A673 (cell line): ENCODE data around the gene VPS13D. TPM values are rescaled to one million over a fixed set of nuclear protein-coding genes. Genes with fewer than 3 reads are reported as not detected.

Experiments
- BruUV-seq: library from RNA; stranded (reverse); fragments of 400-500 nt; replicated peaks from 2 replicates; lab custom pipeline; 2021; lab: Mats Ljungman, UMichigan
- CTCF ChIA-PET: fragments of 300-600 bp; sonication (Branson Sonifier 250); formaldehyde crosslinking; loops from one replicate; lab custom pipeline; 2022; ENCODE audit warnings: antibody characterized with exemption; lab: Charles Lee
- POLR2A ChIA-PET: fragments of 300-600 bp; sonication (Branson Sonifier 250); formaldehyde crosslinking; loops from one replicate; lab custom pipeline; 2022; ENCODE audit warnings: antibody characterized with exemption; ENCODE audit not compliant: low non-redundant PET; lab: Charles Lee
- DNase-seq: peaks from one replicate; pipeline ENCODE4 v3.0.0-alpha.2; 2015; ENCODE audit warnings: low spot score
- H3K27ac ChIP-seq: fragments of 200-600 bp; sonication (generic); 2 replicates; pipeline ENCODE4 v1.5.1; 2016; ENCODE audit warnings: mixed run types, low read depth, mild to moderate bottlenecking, mixed read lengths, antibody characterized with exemption, low read length; ENCODE audit not compliant: poor library complexity, severe bottlenecking
- H3K27me3 ChIP-seq: fragments of 200-600 bp; sonication (generic); replicated peaks from 2 replicates; pipeline ENCODE4 v1.6.1; 2017; ENCODE audit warnings: mixed run types, low read depth, mild to moderate bottlenecking, mixed read lengths, antibody characterized with exemption, low read length; ENCODE audit not compliant: insufficient read depth, poor library complexity
- H3K36me3 ChIP-seq: fragments of 200-600 bp; sonication (generic); 2 replicates; pipeline ENCODE4 v1.6.1; 2016; ENCODE audit warnings: mixed run types, mild to moderate bottlenecking, mixed read lengths, antibody characterized with exemption, low read length; ENCODE audit not compliant: insufficient read depth, poor library complexity, severe bottlenecking
- H3K4me1 ChIP-seq: fragments of 200-600 bp; sonication (generic); 2 replicates; pipeline ENCODE4 v1.6.1; 2017; ENCODE audit warnings: mixed run types, mild to moderate bottlenecking, mixed read lengths, antibody characterized with exemption, low read length; ENCODE audit not compliant: insufficient read depth, poor library complexity, severe bottlenecking
- H3K4me3 ChIP-seq: fragments of 200-600 bp; sonication (generic); 2 replicates; pipeline ENCODE4 v1.5.1; 2016; ENCODE audit warnings: low read depth, mixed run types, mild to moderate bottlenecking, mixed read lengths, low read length; ENCODE audit not compliant: poor library complexity, severe bottlenecking
- H3K9me3 ChIP-seq: fragments of 200-600 bp; sonication (generic); 2 replicates; pipeline ENCODE4 v1.6.1; 2016; ENCODE audit warnings: mixed run types, low read depth, mild to moderate bottlenecking, mixed read lengths, antibody characterized with exemption, low read length; ENCODE audit not compliant: poor library complexity, severe bottlenecking
- CTCF ChIP-seq: fragments of 300-800, 200-600 bp; sonication (generic); conservative IDR thresholded peaks from 2 replicates; pipeline ENCODE4 v1.5.1; 2017; ENCODE audit warnings: low read depth, mild to moderate bottlenecking, antibody characterized with exemption, low read length, moderate library complexity, mixed read lengths
- EZH2 ChIP-seq: fragments of 200-600 bp; sonication (generic); IDR thresholded peaks from 2 replicates; pipeline ENCODE4 v1.6.1; 2017; ENCODE audit warnings: borderline replicate concordance, low read depth, mild to moderate bottlenecking, mixed read lengths, antibody characterized with exemption, low read length; ENCODE audit not compliant: poor library complexity, severe bottlenecking
- intact Hi-C: fragments of 100-400 bp; cut with micrococcal nuclease; formaldehyde crosslinking; loops from one replicate; pipeline ENCODE4 v1.10.0; 2022; ENCODE audit not compliant: unreplicated experiment
- total RNA-seq: library from RNA; stranded (reverse); gene quantifications from 2 replicates; pipeline ENCODE4 v1.2.3, GENCODE V29; 2021

VPS13D gene
- total RNA-seq, 1 experiment from 2014 or later: 32.5 TPM

GRCh38 chr1:12542616-12543592, 313.1 kb downstream of the VPS13D start:
- ChIA-PET POLR2A (interaction anchor here (0.9 kb wide), 1 partner anchor 70 kb away, joined by 4 read pairs; no protein-coding TSS in a partner anchor), CTCF (no interaction called here)
- Histone ChIP-seq H3K36me3 (no peaks in the 10 kb centered on the region), H3K27ac (no peak overlapping the region), H3K4me3 (no peak overlapping the region), H3K4me1 (no peaks in the 10 kb centered on the region), H3K27me3 (no peaks in the 10 kb centered on the region), H3K9me3 (no peaks in the 10 kb centered on the region)
- BruUV-seq: no TSS peak
- TF ChIP-seq EZH2 (no peak), CTCF (no peak)
- intact Hi-C loops: no loop called here
- peak; percentile 22 for DNase-seq

DNA sequence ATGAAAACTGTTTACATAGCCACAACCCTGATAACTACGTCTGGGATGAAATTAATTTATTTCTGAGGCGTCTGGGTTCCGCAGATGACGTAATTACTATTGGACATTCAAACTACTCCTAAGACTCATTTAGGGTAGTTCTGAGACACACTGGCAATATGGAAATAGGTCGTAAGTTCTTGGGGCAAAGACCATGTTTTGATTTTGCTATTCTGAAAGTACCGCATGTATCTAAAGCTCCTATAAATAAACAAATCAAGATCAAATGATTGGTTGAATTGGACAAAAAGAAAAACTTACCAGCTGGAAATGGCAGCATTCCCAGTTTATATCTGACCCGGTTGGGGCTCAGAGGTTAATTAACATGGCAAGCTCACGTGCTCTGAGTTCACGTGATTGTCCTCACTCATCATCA, 313.9 kb downstream of the VPS13D start:
- Histone ChIP-seq H3K27me3 (no peaks in the 10 kb centered on the region), H3K36me3 (no peaks in the 10 kb centered on the region), H3K9me3 (no peaks in the 10 kb centered on the region), H3K4me3 (no peak overlapping the region), H3K4me1 (no peaks in the 10 kb centered on the region), H3K27ac (no peak overlapping the region)
- no TSS peak for BruUV-seq
- POLR2A ChIA-PET: no interaction called here
- TF ChIP-seq EZH2: no peak
- no peak for TF ChIP-seq CTCF
- intact Hi-C loops: no loop called here
- no peak for DNase-seq
- CTCF ChIA-PET: no interaction called here

GRCh38 chr1:12544357-12544756, 314.5 kb downstream of the VPS13D start:
- Histone ChIP-seq H3K4me1 (no peaks in the 10 kb centered on the region), H3K27me3 (no peaks in the 10 kb centered on the region), H3K27ac (no peak overlapping the region), H3K36me3 (no peaks in the 10 kb centered on the region), H3K9me3 (no peaks in the 10 kb centered on the region), H3K4me3 (no peak overlapping the region)
- ChIA-PET POLR2A (no interaction called here), CTCF (no interaction called here)
- TF ChIP-seq CTCF (no peak), EZH2 (no peak)
- no TSS peak for BruUV-seq
- no peak for DNase-seq
- intact Hi-C loops: no loop called here
